Uterus (tissue), 2 donors: ENCODE data around the gene FTSJ3.

ENCODE experiments used
- CTCF ChIP-seq, 4 experiments: fragments of 200-600 bp in 2 of 4; fragments of 450-650 bp in 2 of 4; sonication (generic) in 2 of 4; IDR thresholded peaks; one replicate each; pipeline ENCODE4 v1.5.1; 2016 to 2019; ENCODE audit warnings: antibody characterized with exemption in 4 of 4, mild to moderate bottlenecking in 2 of 4, moderate library complexity in 1 of 4
- POLR2A ChIP-seq, 2 donors: fragments of 450-650 bp; IDR thresholded peaks; one replicate each; pipeline ENCODE4 v1.6.1; 2016; ENCODE audit warnings: antibody characterized with exemption in 2 of 2, mild to moderate bottlenecking in 1 of 2, moderate library complexity in 1 of 2

GRCh38 chr17:63835167-63835720 is 7.8 kb upstream of the FTSJ3 start:
- TF ChIP-seq CTCF (IDR thresholded peaks at IDR 0.05) (no peak), POLR2A (IDR thresholded peaks at IDR 0.05) (no peak)
